GM12872 (cell line): Measurements from ENCODE around the gene SERPINA9.

Source experiments
- TF ChIP-seq, protein P1 (sequence below): IDR thresholded peaks from 3 replicates; pipeline ENCODE4 v1.5.1; 2011; ENCODE audit warnings: low read depth, mild to moderate bottlenecking, low read length, moderate library complexity; ENCODE audit not compliant: insufficient read depth

The SERPINA9 gene

DNA sequence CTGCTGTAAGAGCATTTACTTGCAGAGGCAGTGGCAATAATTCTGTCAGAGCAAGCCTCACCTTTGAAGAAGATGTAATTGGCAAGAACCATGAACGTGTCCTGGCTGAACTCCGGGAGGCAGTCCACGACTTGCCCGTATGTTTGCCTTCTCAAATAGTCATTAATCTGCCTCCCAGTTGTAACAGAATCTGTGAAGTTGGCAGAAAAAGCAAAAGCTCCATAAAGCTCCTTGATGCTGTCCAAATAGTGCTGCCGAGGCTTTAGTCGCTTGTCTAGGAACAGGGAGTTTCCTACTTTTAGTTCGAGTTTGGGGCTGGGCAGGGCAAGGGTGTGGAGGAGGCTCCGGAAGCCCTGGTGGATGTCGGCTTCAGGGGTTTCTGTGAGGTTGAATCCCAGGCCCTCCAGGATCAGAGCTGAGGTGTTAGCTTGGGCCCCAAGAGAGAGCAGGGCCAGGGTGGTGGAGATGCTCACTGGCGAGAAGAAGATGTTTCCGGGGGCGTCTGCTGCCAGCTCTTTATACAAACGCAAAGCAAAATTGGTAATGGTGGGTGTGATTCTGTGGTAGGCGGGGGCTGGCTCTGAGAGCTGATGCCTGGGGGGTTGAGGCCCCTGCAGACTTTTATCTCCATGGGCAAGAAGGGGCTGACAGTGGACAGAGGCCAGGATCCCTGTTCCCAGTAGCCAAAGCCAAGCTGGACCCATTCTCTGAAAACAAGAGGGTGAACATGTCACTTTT, 27.8 kb downstream of the SERPINA9 start:
- TF ChIP-seq, protein P1, sequence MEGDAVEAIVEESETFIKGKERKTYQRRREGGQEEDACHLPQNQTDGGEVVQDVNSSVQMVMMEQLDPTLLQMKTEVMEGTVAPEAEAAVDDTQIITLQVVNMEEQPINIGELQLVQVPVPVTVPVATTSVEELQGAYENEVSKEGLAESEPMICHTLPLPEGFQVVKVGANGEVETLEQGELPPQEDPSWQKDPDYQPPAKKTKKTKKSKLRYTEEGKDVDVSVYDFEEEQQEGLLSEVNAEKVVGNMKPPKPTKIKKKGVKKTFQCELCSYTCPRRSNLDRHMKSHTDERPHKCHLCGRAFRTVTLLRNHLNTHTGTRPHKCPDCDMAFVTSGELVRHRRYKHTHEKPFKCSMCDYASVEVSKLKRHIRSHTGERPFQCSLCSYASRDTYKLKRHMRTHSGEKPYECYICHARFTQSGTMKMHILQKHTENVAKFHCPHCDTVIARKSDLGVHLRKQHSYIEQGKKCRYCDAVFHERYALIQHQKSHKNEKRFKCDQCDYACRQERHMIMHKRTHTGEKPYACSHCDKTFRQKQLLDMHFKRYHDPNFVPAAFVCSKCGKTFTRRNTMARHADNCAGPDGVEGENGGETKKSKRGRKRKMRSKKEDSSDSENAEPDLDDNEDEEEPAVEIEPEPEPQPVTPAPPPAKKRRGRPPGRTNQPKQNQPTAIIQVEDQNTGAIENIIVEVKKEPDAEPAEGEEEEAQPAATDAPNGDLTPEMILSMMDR, result no peak

- TF ChIP-seq, protein P1, result no peak
Measured at GRCh38 chr14:94447206-94447605, 28.8 kb downstream of the SERPINA9 start.

GRCh38 chr14:94446126-94446525, 29.9 kb downstream of the SERPINA9 start:
- TF ChIP-seq, protein P1, result no peak

DNA sequence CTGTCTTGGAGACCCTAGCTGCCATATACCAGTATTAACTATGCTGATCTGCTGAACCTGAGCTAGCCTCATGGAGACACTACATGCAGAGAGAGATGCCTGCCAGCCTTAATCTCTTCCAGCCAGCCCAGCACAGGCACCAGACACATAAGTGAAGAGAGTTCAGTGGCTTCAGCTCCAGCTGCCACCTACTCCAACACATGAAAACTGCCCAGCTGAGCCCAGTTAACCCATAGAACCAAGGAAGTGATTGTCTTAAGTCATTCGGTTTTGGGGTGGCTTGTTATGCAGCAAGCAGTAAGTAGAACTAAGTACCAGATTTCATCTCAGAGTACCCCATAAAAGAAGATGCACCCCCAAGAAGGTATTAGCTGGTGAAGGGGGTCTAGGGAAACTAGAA, 31.0 kb downstream of the SERPINA9 start:
- TF ChIP-seq, protein P1, result no peak

GRCh38 chr14:94441531-94442205, 34.3 kb downstream of the SERPINA9 start:
- TF ChIP-seq, protein P1, result no peak

DNA sequence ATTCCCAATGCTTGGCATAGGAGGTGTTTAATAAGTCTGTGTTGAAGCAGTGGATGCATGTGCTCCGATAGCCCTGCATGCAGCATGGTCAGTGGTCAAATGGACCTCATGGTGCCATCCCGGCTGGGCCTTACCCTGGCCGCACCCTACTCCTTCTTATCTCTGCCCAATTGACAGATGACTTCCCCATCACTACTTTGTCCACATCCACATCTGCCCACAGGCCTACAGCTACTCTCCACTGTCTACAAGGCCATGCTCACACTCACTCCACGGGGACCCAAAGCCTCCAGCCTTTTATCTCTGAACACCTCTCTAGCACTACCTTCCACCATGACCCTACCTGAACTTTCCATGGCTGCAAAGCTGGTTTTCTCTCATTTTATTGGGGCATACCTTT, 34.9 kb downstream of the SERPINA9 start:
- TF ChIP-seq, protein P1, result no peak

DNA sequence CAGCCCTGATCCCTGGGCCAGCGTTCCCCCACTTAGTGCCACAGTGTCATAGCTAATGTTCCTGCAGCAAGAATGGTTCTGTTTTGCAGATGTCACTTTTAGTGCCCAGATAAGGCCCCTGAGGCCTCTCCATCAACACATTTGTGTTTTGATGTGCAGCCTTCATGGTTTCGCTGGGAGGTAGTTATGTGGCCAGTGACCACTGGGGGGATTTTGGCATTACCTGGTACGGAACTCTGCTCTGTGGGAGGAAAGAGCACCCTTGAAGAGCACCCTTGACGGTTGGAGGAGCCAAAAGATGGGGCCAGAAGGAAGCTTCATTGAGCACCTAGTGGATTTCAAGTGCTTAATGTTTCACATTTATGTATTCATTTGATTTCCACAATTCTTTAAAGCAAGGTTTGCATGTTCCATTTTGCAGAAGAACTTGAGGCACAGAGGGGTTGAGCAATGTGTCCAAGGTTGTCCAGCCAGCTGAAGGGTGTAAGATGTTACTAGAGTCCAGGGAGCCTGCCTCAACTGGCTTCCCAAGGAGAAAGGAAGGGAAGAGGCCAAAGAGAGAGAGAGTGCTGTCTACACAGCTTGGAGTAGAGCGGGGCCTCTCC, 36.4 kb downstream of the SERPINA9 start:
- TF ChIP-seq, protein P1, result peak; percentile 40; the same call in 2 of the 3 replicates
